ENCODE data around the gene IL1R2. TPM values are rescaled to one million over a fixed set of nuclear protein-coding genes. Genes with fewer than 3 reads are reported as not detected.

Gene IL1R2
- total RNA-seq, 4 donors from 2014 or later, result 2.7 to 6.1 (median 3.6) TPM

DNA sequence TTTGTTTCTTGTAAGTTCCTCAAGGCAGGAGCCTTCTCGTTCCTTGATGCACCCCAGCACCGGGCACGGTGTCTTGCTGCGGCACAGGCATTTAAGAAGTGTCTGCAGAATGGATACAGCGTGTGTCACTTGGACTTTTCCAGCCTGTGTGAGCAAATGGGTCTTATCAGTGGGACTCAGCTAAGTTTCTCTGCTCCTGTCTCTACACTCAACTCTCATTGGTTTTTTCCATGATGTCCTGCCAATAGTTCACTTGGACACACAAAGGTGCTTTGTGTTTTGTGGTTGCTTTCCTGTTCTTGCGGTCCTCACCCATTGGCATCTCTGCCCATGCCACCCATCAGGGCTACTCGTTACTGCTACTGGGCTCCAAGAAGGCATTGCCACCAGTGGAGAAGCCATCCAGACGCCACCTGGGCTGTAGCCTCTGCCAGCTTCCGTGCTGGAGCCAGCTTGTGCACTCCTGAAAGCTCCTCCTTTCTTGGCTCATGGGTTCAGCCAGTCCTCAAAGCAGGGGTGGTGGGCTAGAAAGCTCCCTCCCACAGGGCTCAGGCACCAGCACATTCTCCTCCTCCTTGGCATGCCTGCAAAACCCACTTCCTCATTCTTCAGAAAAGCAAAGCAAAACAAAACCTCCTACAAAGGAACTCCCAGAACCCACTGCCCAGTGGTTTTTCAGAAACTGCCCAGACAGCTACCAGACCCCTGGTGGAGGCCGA lies 41.4 kb downstream of the IL1R2 start:
- intact Hi-C loops (cut with DNase I), result no loop called here

GRCh38 chr2:102033750-102034682 lies 42.3 kb downstream of the IL1R2 start:
- no peak overlapping the region for H3K4me3 ChIP-seq (replicated peaks in 1 of 3)

More for the DNA sequence above, 41.4 kb downstream of the IL1R2 start:
- H3K27me3 ChIP-seq, result no peaks in the 10 kb centered on the region
- H3K4me3 ChIP-seq (replicated peaks in 1 of 3), result no peak overlapping the region
- peak overlapping the region; percentile 57 to 70 (median 59) for H3K27ac ChIP-seq
- H3K9me3 ChIP-seq, result no peaks in the 10 kb centered on the region
- H3K36me3 ChIP-seq, result no peaks in the 10 kb centered on the region
- TF ChIP-seq POLR2A (IDR thresholded peaks at IDR 0.05), result peak in 1 of 2 donors; percentile 61
- TF ChIP-seq CTCF (IDR thresholded peaks at IDR 0.05), result no peak
- peaks cover 26 to 43% of the 10 kb centered on the region in 2 donors for H3K4me1 ChIP-seq
- 64% methylated on average over 9 to 10 of the region's 10 CpGs for WGBS, 2 donors
- peak; percentile 91 to 92 for DNase-seq

GRCh38 chr2:102034683-102035548 lies 43.2 kb downstream of the IL1R2 start:
- 83 to 88% methylated on average over 14 of the region's 14 CpGs for WGBS, 2 donors
- peak overlapping the region in 2 of 3 donors; percentile 57 to 59 for H3K27ac ChIP-seq
- TF ChIP-seq POLR2A (IDR thresholded peaks at IDR 0.05) (no peak), CTCF (IDR thresholded peaks at IDR 0.05) (no peak)
- no peaks in the 10 kb centered on the region for H3K36me3 ChIP-seq
- H3K4me3 ChIP-seq (replicated peaks in 1 of 3), result no peak overlapping the region
- H3K4me1 ChIP-seq, result peaks cover 27 to 38% of the 10 kb centered on the region in 2 donors
- no peak for DNase-seq
- H3K9me3 ChIP-seq, result no peaks in the 10 kb centered on the region
- intact Hi-C loops (cut with DNase I), result no loop called here
- no peaks in the 10 kb centered on the region for H3K27me3 ChIP-seq

More at GRCh38 chr2:102033750-102034682, 42.3 kb downstream of the IL1R2 start:
- no peaks in the 10 kb centered on the region for H3K36me3 ChIP-seq
- H3K4me1 ChIP-seq, result peaks cover 27 to 37% of the 10 kb centered on the region in 2 donors
- no peaks in the 10 kb centered on the region for H3K9me3 ChIP-seq
- intact Hi-C loops (cut with DNase I), result no loop called here
- WGBS, 2 donors, result 85% methylated on average over 9 of the region's 9 CpGs
- H3K27ac ChIP-seq, result peak overlapping the region; percentile 57 to 70 (median 59)
- DNase-seq, result no peak
- TF ChIP-seq POLR2A (IDR thresholded peaks at IDR 0.05) (no peak), CTCF (IDR thresholded peaks at IDR 0.05) (peak in 2 of 6 experiments; percentile 20 to 42)
- no peaks in the 10 kb centered on the region for H3K27me3 ChIP-seq

DNA sequence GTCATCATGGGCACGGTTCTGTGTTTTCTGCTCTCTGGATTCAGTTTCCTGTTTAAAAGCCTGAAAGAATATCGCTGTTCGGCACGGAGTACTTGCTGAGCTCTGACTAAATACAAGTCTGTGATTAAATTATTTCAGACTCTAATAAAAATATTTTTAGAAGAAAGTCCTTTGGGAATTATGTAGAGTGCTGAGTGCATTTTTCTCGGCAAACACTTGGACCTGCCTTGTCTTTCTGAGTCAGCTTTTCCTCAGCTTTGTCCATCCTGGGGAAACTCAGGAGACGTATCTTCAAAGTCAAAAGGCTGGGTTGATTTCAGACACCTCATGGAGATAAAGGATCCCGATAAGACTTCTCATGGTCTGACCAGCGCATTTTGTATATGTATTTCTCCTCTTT lies 45.9 kb downstream of the IL1R2 start:
- TF ChIP-seq CTCF (IDR thresholded peaks at IDR 0.05), result no peak
- TF ChIP-seq POLR2A (IDR thresholded peaks at IDR 0.05), result no peak
- H3K27ac ChIP-seq, result peak overlapping the region in 2 of 3 donors; percentile 67 to 81
- H3K4me1 ChIP-seq, result peaks cover 25 to 49% of the 10 kb centered on the region in 2 donors
- H3K36me3 ChIP-seq, result no peaks in the 10 kb centered on the region
- no peak for DNase-seq
- H3K9me3 ChIP-seq, result no peaks in the 10 kb centered on the region
- intact Hi-C loops (cut with DNase I), result no loop called here
- no peak overlapping the region for H3K4me3 ChIP-seq (replicated peaks in 1 of 3)
- WGBS, 2 donors, result 54 to 60% methylated on average over 8 of the region's 8 CpGs
- no peaks in the 10 kb centered on the region for H3K27me3 ChIP-seq
